SKM-1 treated with dmso at 0.1 percent for 144 hours (cell line): ENCODE measurements around the gene RECK.

Source experiments
- DNase-seq: peaks from one replicate; lab custom pipeline; 2025; ENCODE audit not compliant: unreplicated experiment; lab: John Stamatoyannopoulos, UW

The RECK gene

GRCh38 chr9:36025746-36026145, 11.0 kb upstream of the RECK start:
- DNase-seq, result no peak

GRCh38 chr9:36029202-36029601, 7.5 kb upstream of the RECK start:
- DNase-seq, result no peak

- peak; percentile 47 for DNase-seq
Observed at GRCh38 chr9:36029765-36030528, 6.8 kb upstream of the RECK start.

GRCh38 chr9:36030871-36031270, 5.8 kb upstream of the RECK start:
- no peak for DNase-seq

GRCh38 chr9:36031774-36032555, 4.7 kb upstream of the RECK start:
- DNase-seq, result no peak

- no peak for DNase-seq
Observed at GRCh38 chr9:36033788-36034187, 2.9 kb upstream of the RECK start.

GRCh38 chr9:36034234-36034633, 2.5 kb upstream of the RECK start:
- no peak for DNase-seq

- no peak for DNase-seq
Observed at GRCh38 chr9:36035006-36035405, 1.7 kb upstream of the RECK start.

GRCh38 chr9:36036253-36036779, 397 bp upstream of the RECK start:
- no peak for DNase-seq

GRCh38 chr9:36037549-36038122, 923 bp downstream of the RECK start:
- no peak for DNase-seq

- DNase-seq, result no peak
Observed at GRCh38 chr9:36039121-36039520, 2.4 kb downstream of the RECK start.

GRCh38 chr9:36039696-36040095, 3.0 kb downstream of the RECK start:
- DNase-seq, result no peak

- no peak for DNase-seq
Observed at GRCh38 chr9:36040271-36040925, 3.7 kb downstream of the RECK start.

GRCh38 chr9:36041506-36041905, 4.8 kb downstream of the RECK start:
- DNase-seq, result peak; percentile 81

- DNase-seq, result no peak
Observed at GRCh38 chr9:36045610-36046009, 8.9 kb downstream of the RECK start.

GRCh38 chr9:36046923-36047322, 10.2 kb downstream of the RECK start:
- DNase-seq, result no peak

- no peak for DNase-seq
Observed at GRCh38 chr9:36049408-36049807, 12.7 kb downstream of the RECK start.

- DNase-seq, result no peak
Observed at GRCh38 chr9:36050476-36050875, 13.8 kb downstream of the RECK start.

GRCh38 chr9:36051317-36051716, 14.6 kb downstream of the RECK start:
- DNase-seq, result no peak

- DNase-seq, result no peak
Observed at GRCh38 chr9:36053971-36054370, 17.3 kb downstream of the RECK start.

- DNase-seq, result no peak
Observed at GRCh38 chr9:36056896-36057295, 20.2 kb downstream of the RECK start.
